HG02884 (cell line): ENCODE results near the gene CELSR2.

ENCODE experiments used
- ATAC-seq: cut with Tn5 transposase; IDR thresholded peaks from one replicate; pipeline ENCODE4 v1.9.1; 2021; ENCODE audit warnings: mild to moderate bottlenecking, moderate library complexity; ENCODE audit not compliant: unreplicated experiment

The CELSR2 gene

DNA sequence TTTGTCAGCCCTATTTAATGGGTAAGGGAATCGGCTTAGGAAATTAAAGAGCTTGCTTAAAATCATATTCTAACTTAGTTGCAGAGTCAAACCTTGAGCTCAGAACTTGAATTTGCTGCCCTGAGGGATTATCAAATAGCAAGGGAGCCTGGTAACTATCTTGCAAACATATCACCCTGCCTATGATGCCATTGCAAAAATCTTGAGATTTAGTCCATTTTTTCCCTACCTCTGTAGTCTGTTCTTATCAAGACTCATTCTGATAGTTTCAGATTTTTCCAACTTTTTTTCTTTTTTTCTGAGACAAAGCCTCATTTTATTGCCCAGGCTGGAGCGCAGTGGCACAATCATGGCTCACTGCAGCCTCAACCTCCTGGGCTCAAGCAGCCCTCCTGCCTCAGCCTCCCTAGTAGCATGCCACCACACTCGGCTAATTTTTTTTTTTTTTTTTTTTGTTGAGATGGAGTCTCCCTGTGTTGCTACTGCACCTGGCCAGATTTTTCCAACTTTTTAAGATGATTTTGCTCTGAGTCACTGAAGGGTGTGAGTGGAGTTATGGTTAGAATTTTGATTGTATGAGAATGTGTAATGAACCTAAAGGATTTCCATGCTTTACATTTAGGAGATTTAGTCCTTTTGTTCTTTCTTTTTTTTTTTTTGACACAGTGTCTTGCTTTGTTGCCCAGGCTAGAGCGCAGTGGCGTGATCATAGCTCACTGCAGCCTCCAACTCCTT, 23.5 kb upstream of the CELSR2 start:
- ATAC-seq: no peak

DNA sequence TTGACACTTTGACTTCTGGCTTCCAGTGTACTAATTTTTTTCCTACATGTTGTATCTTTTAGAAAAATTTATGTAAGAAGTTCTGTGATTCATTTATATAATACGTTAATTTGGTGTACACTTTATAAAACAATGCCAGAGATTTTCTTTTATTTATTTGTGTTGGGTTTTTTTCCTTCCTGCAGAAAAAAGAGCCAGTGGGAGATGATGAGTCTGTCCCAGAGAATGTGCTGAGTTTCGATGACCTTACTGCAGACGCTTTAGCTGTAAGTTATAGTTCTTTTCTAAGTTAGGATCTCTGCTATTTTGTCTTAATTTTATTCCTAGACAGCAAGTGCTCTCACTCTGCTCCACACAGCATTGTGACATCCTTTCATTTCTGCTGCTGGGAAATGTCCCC, 21.2 kb upstream of the CELSR2 start:
- ATAC-seq: no peak

- ATAC-seq: no peak
Observed at GRCh38 chr1:109229531-109230127, 19.7 kb upstream of the CELSR2 start.

DNA sequence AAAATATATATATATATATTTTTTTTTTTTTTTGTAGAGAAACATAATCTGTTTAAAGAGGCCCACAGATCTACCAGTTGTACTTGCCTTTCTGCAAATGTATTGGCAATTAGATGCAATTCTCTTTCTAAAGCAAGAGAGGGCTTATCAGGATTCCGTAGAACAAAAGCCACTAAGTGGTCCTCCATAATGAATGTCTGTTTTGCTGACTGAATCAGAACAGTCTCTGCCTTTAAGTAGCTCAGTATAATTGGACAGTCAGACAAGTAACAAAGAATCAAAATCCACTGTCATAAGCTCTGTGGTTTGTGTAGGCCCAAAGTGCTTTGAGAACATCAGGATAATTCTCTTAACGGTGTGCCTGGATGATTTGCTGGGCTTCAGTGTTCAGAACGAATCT, 18.3 kb upstream of the CELSR2 start:
- ATAC-seq: no peak

GRCh38 chr1:109235137-109235536, 14.2 kb upstream of the CELSR2 start:
- no peak for ATAC-seq

- ATAC-seq: no peak
Observed at GRCh38 chr1:109237512-109237911, 11.8 kb upstream of the CELSR2 start.

DNA sequence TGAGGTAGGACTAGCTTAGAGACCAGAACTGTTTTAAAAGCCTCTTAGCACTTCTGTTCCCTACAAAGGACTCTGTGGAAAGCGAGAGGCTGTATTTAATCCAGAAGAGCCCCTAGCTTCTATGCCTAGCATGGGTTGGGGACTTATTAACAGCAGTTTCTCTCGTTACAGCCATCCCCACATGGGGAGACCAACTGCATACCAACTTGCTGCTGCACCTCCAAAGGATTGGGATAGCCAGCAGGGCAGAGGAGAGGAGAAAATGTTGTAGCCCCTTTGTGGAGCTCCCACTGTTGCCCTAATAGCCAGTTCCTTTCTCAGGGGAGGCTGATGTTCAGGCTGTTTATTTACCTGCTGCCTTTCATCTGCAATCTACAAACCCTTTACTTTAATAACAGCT, 11.0 kb upstream of the CELSR2 start:
- no peak for ATAC-seq

DNA sequence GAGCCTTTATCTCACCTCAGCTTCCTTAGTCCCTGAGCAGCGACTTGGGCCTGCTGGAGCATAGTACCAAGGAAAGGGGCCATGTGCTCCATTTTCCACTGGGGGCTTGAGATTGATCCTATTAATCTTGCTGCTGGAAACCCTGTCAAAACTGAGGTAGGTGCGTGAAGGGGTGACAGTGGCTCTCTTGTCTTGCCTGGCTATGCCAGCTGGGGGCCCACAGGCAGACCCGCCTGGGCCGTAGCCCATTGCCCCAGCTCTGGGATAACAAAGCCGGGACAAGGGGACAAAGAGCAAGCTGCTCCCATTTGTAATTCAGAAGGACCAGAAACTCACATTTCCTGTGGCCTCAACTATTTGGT, 10.3 kb upstream of the CELSR2 start:
- no peak for ATAC-seq

- no peak for ATAC-seq
Observed at GRCh38 chr1:109239409-109240068, 9.8 kb upstream of the CELSR2 start.

GRCh38 chr1:109240158-109241152, 8.9 kb upstream of the CELSR2 start:
- no peak for ATAC-seq

DNA sequence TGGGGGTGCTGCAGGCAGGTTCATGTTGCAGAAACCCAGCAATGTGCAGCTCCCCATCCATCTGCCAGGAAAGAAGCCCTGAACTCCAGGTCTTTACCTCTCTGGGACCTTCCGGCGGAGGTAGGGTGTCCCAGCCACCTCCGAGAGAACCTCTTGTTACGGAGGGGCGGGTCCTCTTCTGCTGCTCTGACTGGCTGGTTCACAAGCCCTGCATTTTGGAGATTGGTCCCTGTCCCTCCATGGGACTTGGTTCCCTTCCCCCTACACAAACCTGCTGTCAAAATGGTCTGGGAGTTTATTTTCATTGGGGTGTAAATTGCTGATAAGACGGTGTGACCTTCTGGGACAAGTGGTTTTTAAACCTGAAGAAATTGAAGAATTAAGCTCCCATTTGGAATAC, 8.0 kb upstream of the CELSR2 start:
- no peak for ATAC-seq

DNA sequence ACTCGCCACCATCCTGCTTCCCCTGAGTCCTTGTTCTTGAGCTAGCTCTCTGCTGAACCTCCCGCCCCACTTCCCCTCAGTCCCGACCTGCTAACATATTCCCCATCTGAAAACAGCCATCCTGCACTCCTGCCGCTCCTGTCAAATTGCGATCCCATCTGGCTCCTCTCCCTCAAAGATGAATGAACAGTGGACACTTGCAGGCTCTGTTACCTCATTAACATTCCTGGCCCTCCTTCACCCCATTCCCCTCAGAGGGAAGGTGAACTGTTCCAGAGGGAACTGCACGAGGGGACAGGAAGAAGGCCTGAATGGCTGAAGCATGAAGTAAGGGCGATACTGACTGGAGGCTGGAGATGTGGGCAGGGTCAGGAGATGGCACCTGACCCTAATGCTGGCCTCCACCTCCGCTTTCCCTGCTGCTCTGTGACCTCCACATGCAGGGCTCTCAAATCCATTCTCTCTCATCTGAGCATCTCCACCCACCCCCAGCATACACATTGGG, 7.4 kb upstream of the CELSR2 start:
- ATAC-seq: no peak

DNA sequence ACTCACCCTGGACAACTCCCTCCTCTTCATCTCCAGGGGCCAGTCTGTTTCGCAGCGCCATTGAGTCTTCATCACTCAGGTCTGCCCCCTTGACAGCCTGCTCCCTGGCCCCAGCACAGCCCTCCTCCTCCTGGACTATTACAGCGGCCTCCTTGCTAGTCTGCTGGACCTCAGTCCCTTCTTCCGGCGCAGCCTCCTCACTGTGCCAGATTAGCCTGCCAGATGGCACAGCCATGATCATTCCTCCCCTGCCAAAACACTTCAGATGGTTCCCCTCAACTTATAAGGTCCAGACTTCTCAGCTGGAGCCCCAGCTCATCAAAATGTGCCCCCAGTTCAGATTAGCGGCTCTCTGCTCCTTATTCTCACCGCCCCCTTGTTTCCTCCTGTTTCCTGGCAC, 7.0 kb upstream of the CELSR2 start:
- no peak for ATAC-seq

DNA sequence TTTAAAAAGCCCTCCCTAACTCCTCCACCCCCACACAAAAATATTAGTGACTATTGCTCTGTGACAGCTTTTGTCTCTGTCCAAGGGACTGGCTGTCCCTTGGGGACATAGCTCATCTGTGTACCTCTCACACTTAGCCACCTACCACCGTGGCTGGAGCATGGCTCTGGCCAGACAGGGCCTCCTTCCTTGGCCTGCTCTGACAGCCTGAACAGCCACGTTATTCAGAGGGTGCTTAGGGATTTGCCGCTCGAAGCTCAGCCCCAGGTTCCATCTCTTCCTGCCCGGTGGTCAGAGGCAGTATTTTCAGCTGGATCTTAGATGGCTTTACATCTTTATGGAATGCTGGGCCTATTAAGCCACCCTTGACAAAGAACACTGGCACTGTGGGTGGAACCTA, 6.1 kb upstream of the CELSR2 start:
- no peak for ATAC-seq

DNA sequence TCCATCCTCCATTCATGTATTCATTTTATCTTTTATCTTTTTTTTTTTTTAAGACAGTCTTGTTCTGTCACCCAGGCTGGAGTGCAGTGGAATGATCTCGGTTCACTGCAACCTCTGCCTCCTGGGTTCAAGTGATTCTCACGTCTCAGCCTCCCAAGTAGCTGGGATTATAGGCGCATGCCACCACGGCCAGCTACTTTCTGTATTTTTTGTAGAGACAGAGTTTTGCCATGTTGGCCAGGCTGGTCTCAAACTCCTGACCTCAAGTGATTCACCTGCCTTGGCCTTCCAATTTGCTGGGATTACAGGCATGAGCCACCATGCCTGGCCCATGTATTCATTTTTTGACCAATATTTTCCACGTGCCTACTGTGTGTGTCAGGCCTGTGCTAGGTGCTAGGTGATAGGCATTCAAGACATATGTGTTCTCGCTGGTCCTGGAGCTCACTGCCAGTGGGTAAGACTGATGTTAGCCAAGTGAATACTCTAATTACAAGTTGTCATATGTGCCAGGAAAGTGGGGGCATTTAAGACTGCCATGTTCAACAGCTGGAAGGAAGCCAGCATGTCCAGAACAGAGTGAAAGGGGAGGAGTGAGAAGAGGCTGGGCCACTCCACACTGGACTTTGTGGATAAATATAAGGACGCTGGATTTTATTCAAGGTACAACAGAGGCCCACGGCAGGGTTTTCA, 5.3 kb upstream of the CELSR2 start:
- ATAC-seq: no peak

DNA sequence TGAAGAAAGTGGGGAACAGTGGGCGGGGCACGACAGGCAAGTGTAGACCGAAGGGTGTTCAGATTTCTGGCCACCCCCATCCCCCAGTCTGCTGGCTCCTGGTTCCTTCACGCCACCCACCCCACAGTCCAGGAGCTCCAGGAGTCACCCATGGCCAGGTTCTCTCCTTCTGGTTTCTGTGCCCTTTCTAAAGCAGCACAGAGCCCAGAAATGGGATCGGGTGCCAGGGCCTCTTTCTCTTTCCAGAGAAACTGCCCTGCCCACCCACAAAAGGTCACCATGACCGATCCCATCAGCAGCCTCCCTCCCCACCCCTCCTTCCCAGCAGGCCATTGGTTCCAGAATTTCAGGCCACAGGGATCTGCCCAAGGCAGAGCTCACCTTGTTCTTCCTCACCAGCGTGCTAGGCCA, 3.2 kb upstream of the CELSR2 start:
- no peak for ATAC-seq

GRCh38 chr1:109247401-109248365, 1.7 kb upstream of the CELSR2 start:
- no peak for ATAC-seq

DNA sequence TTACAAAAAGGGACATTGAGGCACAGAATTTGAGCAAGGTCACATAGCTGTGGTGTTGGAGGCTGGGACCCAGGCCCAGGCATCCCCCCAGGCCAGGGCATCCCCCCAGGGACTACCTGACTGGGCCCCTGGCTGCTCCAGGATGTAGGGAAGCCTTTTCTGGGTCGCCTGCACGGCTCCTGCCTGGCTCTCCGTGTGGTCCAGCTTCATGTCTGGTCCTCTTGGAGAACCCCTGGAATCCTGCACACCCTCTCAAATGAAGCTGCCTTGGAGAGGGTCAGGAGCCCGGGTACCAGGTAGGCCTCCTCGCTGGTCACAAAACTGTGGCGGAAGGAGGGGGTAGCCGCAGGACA, 919 bp upstream of the CELSR2 start:
- ATAC-seq: no peak

GRCh38 chr1:109249654-109250401, 489 bp downstream of the CELSR2 start:
- peak; percentile 25 for ATAC-seq
